ENCODE measurements around the gene TMEM169.
"Not testable (repeated sequence)": the region's sequence is repeated elsewhere in the genome, so short reads cannot be mapped to it uniquely, and the experiment has no call there.

Gene TMEM169

GRCh38 chr2:216131175-216131926 is 49.6 kb downstream of the TMEM169 start:
- no peak for DNase-seq (ENCODE audit: low read depth)

- DNase-seq (ENCODE audit: low read depth), result no peak
Observed at GRCh38 chr2:216132585-216132984, 50.9 kb downstream of the TMEM169 start.

- no peak for DNase-seq (ENCODE audit: low read depth)
Observed at GRCh38 chr2:216133397-216133796, 51.7 kb downstream of the TMEM169 start.

GRCh38 chr2:216134958-216135541 is 53.3 kb downstream of the TMEM169 start:
- no peak for DNase-seq (ENCODE audit: low read depth)

- no peak for DNase-seq (ENCODE audit: low read depth)
Observed at GRCh38 chr2:216139884-216140283, 58.2 kb downstream of the TMEM169 start.

- DNase-seq (ENCODE audit: low read depth), result not testable (repeated sequence)
Observed at GRCh38 chr2:216141516-216141915, 59.8 kb downstream of the TMEM169 start.

- DNase-seq (ENCODE audit: low read depth), result no peak
Observed at GRCh38 chr2:216142540-216142939, 60.8 kb downstream of the TMEM169 start.

- no peak for DNase-seq (ENCODE audit: low read depth)
Observed at GRCh38 chr2:216144372-216144771, 62.7 kb downstream of the TMEM169 start.

- DNase-seq (ENCODE audit: low read depth), result no peak
Observed at GRCh38 chr2:216144857-216145256, 63.1 kb downstream of the TMEM169 start.

- DNase-seq (ENCODE audit: low read depth), result no peak
Observed at GRCh38 chr2:216146573-216146972, 64.9 kb downstream of the TMEM169 start.

GRCh38 chr2:216147172-216148131 is 65.7 kb downstream of the TMEM169 start:
- DNase-seq (ENCODE audit: low read depth), result no peak

GRCh38 chr2:216148983-216149382 is 67.3 kb downstream of the TMEM169 start:
- no peak for DNase-seq (ENCODE audit: low read depth)

- DNase-seq (ENCODE audit: low read depth), result no peak
Observed at GRCh38 chr2:216149741-216150140, 68.0 kb downstream of the TMEM169 start.

GRCh38 chr2:216151313-216152025 is 69.8 kb downstream of the TMEM169 start:
- DNase-seq (ENCODE audit: low read depth), result no peak

Data from activated T-helper 1 cell treated with Interleukin-2 at 50 U/mL for 16 hours (primary cell).